IMR-90 (cell line): ENCODE results near the gene SNRNP200. TPM values are rescaled to one million over a fixed set of nuclear protein-coding genes. Genes with fewer than 3 reads are reported as not detected.

ENCODE experiments used
- ELK1 ChIP-seq: fragments of 150-350 bp; IDR thresholded peaks from 2 replicates; pipeline ENCODE4 v1.6.1; 2016; ENCODE audit warnings: low read depth, mild to moderate bottlenecking, low read length, moderate library complexity, borderline replicate concordance
- polyA plus RNA-seq, 3 experiments: library from polyadenylated mRNA; depleted of rRNA; stranded (reverse); fragments of >200 nt; gene quantifications; 2 replicates each; pipeline ENCODE4 v1.2.3, GENCODE V29; 2012; ENCODE audit warnings: low replicate concordance in 1 of 3
- total RNA-seq: library from RNA; depleted of rRNA; stranded (reverse); fragments of >200 nt; gene quantifications from 2 replicates; pipeline ENCODE4 v1.2.3, GENCODE V29; 2012

The SNRNP200 gene
- total and polyA plus RNA-seq, 2 of the 4 experiments (the other 2 are of a cell fraction), result 44.1 to 108 TPM

GRCh38 chr2:96261328-96262003 is 43.9 kb downstream of the SNRNP200 start (continued):
- TF ChIP-seq ELK1, result no peak
